Measurements from ENCODE around the gene FAM20A.

The FAM20A gene

DNA sequence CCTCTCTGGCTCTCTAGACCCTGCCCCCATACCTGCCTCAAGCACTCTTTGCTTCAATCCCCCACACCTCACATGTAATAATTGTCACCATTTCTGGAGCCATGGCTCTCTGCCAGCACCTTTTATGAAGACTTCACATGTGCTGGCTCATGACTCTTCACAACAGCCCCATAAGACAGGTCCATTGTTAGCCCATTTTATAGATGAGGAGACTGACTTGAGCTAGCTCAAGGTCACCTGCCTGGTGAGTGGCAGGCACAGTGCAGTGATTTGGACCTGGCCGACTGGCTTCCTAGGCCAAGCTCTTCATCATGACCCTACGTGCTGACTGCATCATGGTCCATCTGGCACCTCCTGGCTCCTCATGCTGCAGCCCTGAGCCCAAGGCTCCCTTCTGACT lies 25.0 kb downstream of the FAM20A start:
- no peaks in the 10 kb centered on the region for H3K27me3 ChIP-seq
- DNase-seq, result no peak
- TF ChIP-seq, protein P1, sequence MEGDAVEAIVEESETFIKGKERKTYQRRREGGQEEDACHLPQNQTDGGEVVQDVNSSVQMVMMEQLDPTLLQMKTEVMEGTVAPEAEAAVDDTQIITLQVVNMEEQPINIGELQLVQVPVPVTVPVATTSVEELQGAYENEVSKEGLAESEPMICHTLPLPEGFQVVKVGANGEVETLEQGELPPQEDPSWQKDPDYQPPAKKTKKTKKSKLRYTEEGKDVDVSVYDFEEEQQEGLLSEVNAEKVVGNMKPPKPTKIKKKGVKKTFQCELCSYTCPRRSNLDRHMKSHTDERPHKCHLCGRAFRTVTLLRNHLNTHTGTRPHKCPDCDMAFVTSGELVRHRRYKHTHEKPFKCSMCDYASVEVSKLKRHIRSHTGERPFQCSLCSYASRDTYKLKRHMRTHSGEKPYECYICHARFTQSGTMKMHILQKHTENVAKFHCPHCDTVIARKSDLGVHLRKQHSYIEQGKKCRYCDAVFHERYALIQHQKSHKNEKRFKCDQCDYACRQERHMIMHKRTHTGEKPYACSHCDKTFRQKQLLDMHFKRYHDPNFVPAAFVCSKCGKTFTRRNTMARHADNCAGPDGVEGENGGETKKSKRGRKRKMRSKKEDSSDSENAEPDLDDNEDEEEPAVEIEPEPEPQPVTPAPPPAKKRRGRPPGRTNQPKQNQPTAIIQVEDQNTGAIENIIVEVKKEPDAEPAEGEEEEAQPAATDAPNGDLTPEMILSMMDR (IDR thresholded peaks at IDR 0.05), result no peak
- no peak overlapping the region for H3K4me3 ChIP-seq
- peaks cover 0 to 5% (median 0%) of the 10 kb centered on the region in 4 donors for H3K4me1 ChIP-seq
- no peaks in the 10 kb centered on the region for H3K9me3 ChIP-seq
- H3K36me3 ChIP-seq, result no peaks in the 10 kb centered on the region
- intact Hi-C loops (cut with DNase I; ENCODE audit: low total_unique reads), result no loop called here
- no peak overlapping the region for H3K27ac ChIP-seq

DNA sequence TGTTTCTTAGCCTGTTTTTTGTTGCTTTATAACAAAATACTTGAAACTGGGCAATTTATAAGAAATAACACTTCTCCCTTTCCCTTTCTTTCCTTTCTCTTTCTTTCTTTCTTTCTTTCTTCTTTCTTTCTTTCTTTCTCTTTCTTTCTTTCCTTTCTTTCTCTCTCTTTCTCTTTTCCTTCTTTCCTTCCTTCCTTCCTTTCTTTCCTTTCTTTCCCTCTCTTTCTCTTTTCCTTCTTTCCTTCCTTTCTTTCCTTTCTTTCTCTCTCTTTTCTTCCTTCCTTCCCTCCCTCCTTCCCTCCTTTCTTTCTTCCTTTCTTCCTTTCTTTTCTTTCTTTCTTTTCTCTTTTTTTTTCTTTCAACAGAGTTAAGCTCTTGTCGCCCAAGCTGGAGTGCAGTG lies 27.8 kb downstream of the FAM20A start:
- DNase-seq, result no peak
- no peak overlapping the region for H3K4me3 ChIP-seq
- TF ChIP-seq, protein P1 (IDR thresholded peaks at IDR 0.05), result no peak
- intact Hi-C loops (cut with DNase I; ENCODE audit: low total_unique reads), result no loop called here
- H3K36me3 ChIP-seq, result no peaks in the 10 kb centered on the region
- H3K4me1 ChIP-seq, result no peaks in the 10 kb centered on the region
- no peaks in the 10 kb centered on the region for H3K9me3 ChIP-seq
- H3K27me3 ChIP-seq, result no peaks in the 10 kb centered on the region
- no peak overlapping the region for H3K27ac ChIP-seq

- intact Hi-C loops (cut with DNase I; ENCODE audit: low total_unique reads), result no loop called here
- no peaks in the 10 kb centered on the region for H3K4me1 ChIP-seq
- no peak for DNase-seq
- no peaks in the 10 kb centered on the region for H3K27me3 ChIP-seq
- H3K36me3 ChIP-seq, result no peaks in the 10 kb centered on the region
- H3K9me3 ChIP-seq, result no peaks in the 10 kb centered on the region
- H3K27ac ChIP-seq, result no peak overlapping the region
- TF ChIP-seq, protein P1 (IDR thresholded peaks at IDR 0.05), result no peak
- H3K4me3 ChIP-seq, result no peak overlapping the region
Observed at GRCh38 chr17:68572138-68572842, 28.9 kb downstream of the FAM20A start.

- H3K36me3 ChIP-seq, result no peaks in the 10 kb centered on the region
- H3K4me3 ChIP-seq, result no peak overlapping the region
- DNase-seq, result no peak
- no peak overlapping the region for H3K27ac ChIP-seq
- TF ChIP-seq, protein P1 (IDR thresholded peaks at IDR 0.05), result no peak
- H3K27me3 ChIP-seq, result no peaks in the 10 kb centered on the region
- H3K9me3 ChIP-seq, result no peaks in the 10 kb centered on the region
- H3K4me1 ChIP-seq, result no peaks in the 10 kb centered on the region
- intact Hi-C loops (cut with DNase I; ENCODE audit: low total_unique reads), result no loop called here
Observed at GRCh38 chr17:68570526-68570925, 30.6 kb downstream of the FAM20A start.

GRCh38 chr17:68569346-68569745 lies 31.8 kb downstream of the FAM20A start:
- Histone ChIP-seq H3K4me3 (no peak overlapping the region), H3K9me3 (no peaks in the 10 kb centered on the region), H3K36me3 (no peaks in the 10 kb centered on the region), H3K27me3 (no peaks in the 10 kb centered on the region), H3K4me1 (no peaks in the 10 kb centered on the region), H3K27ac (no peak overlapping the region)
- TF ChIP-seq, protein P1 (IDR thresholded peaks at IDR 0.05), result no peak
- intact Hi-C loops (cut with DNase I; ENCODE audit: low total_unique reads), result no loop called here
- DNase-seq, result no peak

- H3K36me3 ChIP-seq, result no peaks in the 10 kb centered on the region
- H3K9me3 ChIP-seq, result no peaks in the 10 kb centered on the region
- no peaks in the 10 kb centered on the region for H3K27me3 ChIP-seq
- DNase-seq, result no peak
- H3K4me1 ChIP-seq, result no peaks in the 10 kb centered on the region
- H3K27ac ChIP-seq, result no peak overlapping the region
- intact Hi-C loops (cut with DNase I; ENCODE audit: low total_unique reads), result no loop called here
- no peak overlapping the region for H3K4me3 ChIP-seq
- TF ChIP-seq, protein P1 (IDR thresholded peaks at IDR 0.05), result no peak
Observed at GRCh38 chr17:68568581-68568980, 32.6 kb downstream of the FAM20A start.

Measured in tibial artery (tissue), 4 donors.